ENCODE results near the gene PSMB1.
A peak's percentile ranks its signal among the peaks of the same experiment; 100 is the strongest.

PSMB1 gene

GRCh38 chr6:170584181-170584953, 31.3 kb upstream of the PSMB1 start, which contains the start of gene PDCD2:
TSS of gene PDCD2 (minus strand) at chr6:170584637. CDS start at chr6:170584581, 56 bp downstream.
- peak within 1 kb of the TSS; percentile 100 for H3K4me3 Mint-ChIP-seq
- H3K4me1 Mint-ChIP-seq: peaks cover 22% of the 10 kb centered on the region
- peak; percentile 89 for DNase-seq
- peak within 1 kb of the TSS; percentile 96 for H3K27ac Mint-ChIP-seq
- H3K9me3 Mint-ChIP-seq: peaks cover 8% of the 10 kb centered on the region
- H3K36me3 Mint-ChIP-seq (ENCODE audit: low read depth): peaks cover 27% of the 10 kb centered on the region
- no peak for TF ChIP-seq CTCF (IDR thresholded peaks at IDR 0.05)
- peaks cover 6% of the 10 kb centered on the region for H3K27me3 Mint-ChIP-seq (ENCODE audit: low read depth, poor library complexity)

DNA sequence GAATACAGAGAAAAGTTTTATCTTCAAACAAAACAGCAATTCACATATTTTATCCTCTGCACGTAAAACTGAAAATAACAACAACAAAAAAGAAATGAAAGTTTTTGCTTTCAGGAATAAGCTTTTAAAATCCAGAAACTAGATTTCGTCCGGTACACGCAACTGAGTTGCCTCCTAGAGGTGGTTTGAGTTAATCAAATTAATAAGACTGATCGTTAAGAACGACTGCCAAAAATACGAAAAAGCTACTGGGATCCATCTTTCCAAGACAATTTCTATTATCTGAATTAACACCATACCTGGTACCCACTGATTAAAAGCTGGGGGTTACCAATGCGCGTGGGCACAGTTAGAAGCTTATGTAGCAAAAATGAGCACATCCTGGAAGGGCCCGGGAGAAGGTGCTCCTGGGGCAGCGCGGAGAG, 30.7 kb upstream of the PSMB1 start:
- Mint-ChIP-seq H3K4me3 (peak overlapping the region; percentile 100), H3K36me3 (ENCODE audit: low read depth) (peaks cover 27% of the 10 kb centered on the region), H3K27me3 (ENCODE audit: low read depth, poor library complexity) (peaks cover 6% of the 10 kb centered on the region), H3K9me3 (peaks cover 3% of the 10 kb centered on the region), H3K4me1 (peaks cover 22% of the 10 kb centered on the region), H3K27ac (peak overlapping the region; percentile 91)
- no peak for TF ChIP-seq CTCF (IDR thresholded peaks at IDR 0.05)
- DNase-seq: no peak

DNA sequence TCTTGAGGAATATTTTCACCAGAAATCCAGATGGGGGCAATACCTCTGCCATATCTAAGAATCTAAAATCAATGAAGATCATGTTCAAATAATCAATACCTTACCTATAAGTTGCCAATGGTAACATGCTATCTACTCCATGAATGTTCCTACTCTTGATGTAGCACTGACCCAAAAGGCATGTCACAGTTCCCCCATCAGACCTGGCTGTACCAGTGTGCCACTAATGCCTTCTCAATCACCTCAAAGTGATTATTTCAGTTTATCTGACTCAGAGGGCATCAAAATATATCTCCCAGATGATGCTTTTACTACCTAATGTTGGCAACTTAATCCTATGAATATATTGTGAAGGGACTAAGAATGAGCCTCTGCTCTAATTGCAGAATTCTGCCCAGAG, 25.8 kb upstream of the PSMB1 start:
- Mint-ChIP-seq H3K4me1 (peaks cover 11% of the 10 kb centered on the region), H3K27me3 (ENCODE audit: low read depth, poor library complexity) (no peaks in the 10 kb centered on the region), H3K9me3 (no peaks in the 10 kb centered on the region), H3K4me3 (no peak overlapping the region), H3K27ac (no peak overlapping the region), H3K36me3 (ENCODE audit: low read depth) (peaks cover 38% of the 10 kb centered on the region)
- no peak for DNase-seq
- no peak for TF ChIP-seq CTCF (IDR thresholded peaks at IDR 0.05)

GRCh38 chr6:170575250-170575649, 22.1 kb upstream of the PSMB1 start:
- TF ChIP-seq CTCF (IDR thresholded peaks at IDR 0.05): no peak
- no peak overlapping the region for H3K27ac Mint-ChIP-seq
- H3K4me1 Mint-ChIP-seq: no peaks in the 10 kb centered on the region
- no peaks in the 10 kb centered on the region for H3K27me3 Mint-ChIP-seq (ENCODE audit: low read depth, poor library complexity)
- DNase-seq: no peak
- H3K4me3 Mint-ChIP-seq: no peak overlapping the region
- no peaks in the 10 kb centered on the region for H3K9me3 Mint-ChIP-seq
- H3K36me3 Mint-ChIP-seq (ENCODE audit: low read depth): peaks cover 23% of the 10 kb centered on the region

DNA sequence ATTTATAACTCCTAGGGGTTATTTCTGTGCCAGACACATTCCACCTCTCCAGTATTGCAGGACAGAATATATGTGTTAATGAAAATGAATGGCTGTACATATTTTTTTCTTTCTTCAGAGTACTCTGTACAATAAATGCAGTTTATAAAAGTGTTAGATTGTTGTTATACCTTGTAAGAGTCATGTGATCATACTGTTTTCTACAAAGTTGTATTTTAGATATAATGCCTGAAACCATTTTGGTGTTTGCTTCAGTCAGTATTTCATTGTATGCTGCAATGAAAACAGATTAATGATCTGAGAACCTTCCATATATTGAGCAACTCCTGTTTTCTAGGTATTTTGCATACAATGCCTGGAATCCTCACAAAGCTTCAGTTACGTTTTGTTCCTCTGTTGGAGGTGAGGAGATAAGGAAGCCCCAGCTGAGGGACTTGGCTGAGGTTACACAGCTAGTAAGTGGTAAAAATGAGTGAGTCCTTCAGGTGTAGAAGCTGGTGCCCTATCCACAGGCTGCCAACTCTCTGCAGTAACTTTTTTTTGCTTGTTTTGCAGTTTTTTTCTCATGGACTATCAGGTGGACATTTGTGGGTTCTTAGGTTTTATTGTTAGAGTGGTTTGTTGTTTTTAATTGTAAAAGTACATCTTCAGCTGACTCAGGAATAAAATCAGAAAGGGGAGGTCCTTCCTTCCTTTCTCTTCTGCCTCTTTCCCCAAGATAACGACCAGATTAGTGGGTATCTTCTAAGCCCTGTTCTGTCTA, 19.8 kb upstream of the PSMB1 start:
- H3K27me3 Mint-ChIP-seq (ENCODE audit: low read depth, poor library complexity): no peaks in the 10 kb centered on the region

More for the DNA sequence above, 19.8 kb upstream of the PSMB1 start:
- no peak overlapping the region for H3K27ac Mint-ChIP-seq
- H3K36me3 Mint-ChIP-seq (ENCODE audit: low read depth): peaks cover 32% of the 10 kb centered on the region
- DNase-seq: no peak
- H3K9me3 Mint-ChIP-seq: no peaks in the 10 kb centered on the region
- H3K4me3 Mint-ChIP-seq: no peak overlapping the region
- no peak for TF ChIP-seq CTCF (IDR thresholded peaks at IDR 0.05)
- no peaks in the 10 kb centered on the region for H3K4me1 Mint-ChIP-seq

Measured in nephron progenitor cell (in vitro differentiated cells).